ENCODE measurements around the gene MTMR6.

The MTMR6 gene

GRCh38 chr13:25227690-25228089 lies 59.6 kb downstream of the MTMR6 start:
- no peak for DNase-seq (ENCODE audit: low read depth, low spot score)
- no peak for TF ChIP-seq CTCF (IDR thresholded peaks at IDR 0.05; ENCODE audit: low read depth, low read length)
- in situ Hi-C loops (cut with HindIII; ENCODE audit: low sequenced_read_pairs): no loop called here
- no peak overlapping the region for H3K4me3 ChIP-seq (ENCODE audit: low read depth, low read length)

- TF ChIP-seq CTCF (IDR thresholded peaks at IDR 0.05; ENCODE audit: low read depth, low read length): no peak
- in situ Hi-C loops (cut with HindIII; ENCODE audit: low sequenced_read_pairs): no loop called here
- no peak overlapping the region for H3K4me3 ChIP-seq (ENCODE audit: low read depth, low read length)
- no peak for DNase-seq (ENCODE audit: low read depth, low spot score)
Observed at GRCh38 chr13:25225970-25226369, 61.3 kb downstream of the MTMR6 start.

GRCh38 chr13:25224151-25224550 lies 63.1 kb downstream of the MTMR6 start:
- no peak for TF ChIP-seq CTCF (IDR thresholded peaks at IDR 0.05; ENCODE audit: low read depth, low read length)
- in situ Hi-C loops (cut with HindIII; ENCODE audit: low sequenced_read_pairs): no loop called here
- DNase-seq (ENCODE audit: low read depth, low spot score): no peak
- no peak overlapping the region for H3K4me3 ChIP-seq (ENCODE audit: low read depth, low read length)

DNA sequence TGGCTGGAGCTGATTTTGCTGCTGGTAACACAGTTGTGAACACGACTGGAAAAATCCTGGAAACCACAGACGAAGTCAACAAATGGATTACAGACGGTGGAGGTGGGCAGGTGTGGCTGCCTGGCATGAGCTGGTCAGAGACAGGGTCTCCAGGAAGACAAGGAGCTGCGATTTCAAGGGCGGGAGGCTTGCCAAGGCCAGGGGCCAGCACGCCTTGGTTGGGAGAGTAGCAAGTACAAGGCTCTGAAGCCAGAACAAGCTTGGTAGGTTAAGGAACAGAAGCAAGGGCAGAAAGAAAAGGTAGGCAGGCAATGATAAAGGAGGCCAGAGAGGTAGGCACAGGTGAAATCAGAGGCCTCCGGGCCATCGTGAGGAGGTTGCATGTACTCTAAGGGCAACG lies 64.5 kb downstream of the MTMR6 start:
- DNase-seq (ENCODE audit: low read depth, low spot score): no peak
- in situ Hi-C loops (cut with HindIII; ENCODE audit: low sequenced_read_pairs): no loop called here
- H3K4me3 ChIP-seq (ENCODE audit: low read depth, low read length): no peak overlapping the region
- no peak for TF ChIP-seq CTCF (IDR thresholded peaks at IDR 0.05; ENCODE audit: low read depth, low read length)

DNA sequence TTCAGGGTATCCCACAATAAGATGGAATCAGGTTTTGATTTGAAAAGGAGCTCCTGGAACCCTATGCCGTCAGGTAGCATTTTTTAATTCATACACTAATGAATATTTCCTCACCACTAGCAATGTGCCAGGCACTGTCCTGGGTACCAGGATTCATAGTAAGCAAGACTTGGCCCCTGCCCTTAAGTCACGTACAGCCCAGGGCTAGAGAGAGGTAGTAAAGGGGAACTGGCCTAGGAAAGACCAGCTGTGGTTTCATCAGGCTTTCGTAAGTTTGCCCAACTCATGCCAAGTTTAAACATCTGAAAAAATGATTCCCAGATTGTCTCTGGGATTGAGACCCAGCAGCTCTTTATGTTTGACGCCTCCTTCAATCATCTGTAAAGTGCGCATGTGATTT lies 69.3 kb downstream of the MTMR6 start:
- H3K4me3 ChIP-seq (ENCODE audit: low read depth, low read length): no peak overlapping the region
- DNase-seq (ENCODE audit: low read depth, low spot score): no peak
- in situ Hi-C loops (cut with HindIII; ENCODE audit: low sequenced_read_pairs): no loop called here

GRCh38 chr13:25217023-25217885 lies 70.0 kb downstream of the MTMR6 start:
- in situ Hi-C loops (cut with HindIII; ENCODE audit: low sequenced_read_pairs): no loop called here
- no peak overlapping the region for H3K4me3 ChIP-seq (ENCODE audit: low read depth, low read length)
- no peak for TF ChIP-seq CTCF (IDR thresholded peaks at IDR 0.05; ENCODE audit: low read depth, low read length)
- peak; percentile 9 for DNase-seq (ENCODE audit: low read depth, low spot score)

More for the DNA sequence above, 69.3 kb downstream of the MTMR6 start:
- no peak for TF ChIP-seq CTCF (IDR thresholded peaks at IDR 0.05; ENCODE audit: low read depth, low read length)
